Esophagus muscularis mucosa (tissue), 3 donors: Measurements from ENCODE around the gene DNAI2.

Source experiments
- CTCF ChIP-seq, 3 experiments: fragments of 200-600 bp in 2 of 3; fragments of 450-650 bp in 1 of 3; sonication (generic) in 2 of 3; IDR thresholded peaks; one replicate each; pipeline ENCODE4 v1.5.1; 2017 to 2019; ENCODE audit warnings: antibody characterized with exemption in 3 of 3, mild to moderate bottlenecking in 2 of 3, moderate library complexity in 1 of 3
- POLR2A ChIP-seq: fragments of 450-650 bp; IDR thresholded peaks from one replicate; pipeline ENCODE4 v1.6.1; 2017; ENCODE audit warnings: antibody characterized with exemption, moderate library complexity, mild to moderate bottlenecking, low read depth

- TF ChIP-seq POLR2A (no peak), CTCF (IDR thresholded peaks at IDR 0.05) (no peak)
These were observed 32.2 kb upstream of the DNAI2 start for GRCh38 chr17:74241847-74242246.
